ENCODE data around the gene STON2.

Gene STON2

DNA sequence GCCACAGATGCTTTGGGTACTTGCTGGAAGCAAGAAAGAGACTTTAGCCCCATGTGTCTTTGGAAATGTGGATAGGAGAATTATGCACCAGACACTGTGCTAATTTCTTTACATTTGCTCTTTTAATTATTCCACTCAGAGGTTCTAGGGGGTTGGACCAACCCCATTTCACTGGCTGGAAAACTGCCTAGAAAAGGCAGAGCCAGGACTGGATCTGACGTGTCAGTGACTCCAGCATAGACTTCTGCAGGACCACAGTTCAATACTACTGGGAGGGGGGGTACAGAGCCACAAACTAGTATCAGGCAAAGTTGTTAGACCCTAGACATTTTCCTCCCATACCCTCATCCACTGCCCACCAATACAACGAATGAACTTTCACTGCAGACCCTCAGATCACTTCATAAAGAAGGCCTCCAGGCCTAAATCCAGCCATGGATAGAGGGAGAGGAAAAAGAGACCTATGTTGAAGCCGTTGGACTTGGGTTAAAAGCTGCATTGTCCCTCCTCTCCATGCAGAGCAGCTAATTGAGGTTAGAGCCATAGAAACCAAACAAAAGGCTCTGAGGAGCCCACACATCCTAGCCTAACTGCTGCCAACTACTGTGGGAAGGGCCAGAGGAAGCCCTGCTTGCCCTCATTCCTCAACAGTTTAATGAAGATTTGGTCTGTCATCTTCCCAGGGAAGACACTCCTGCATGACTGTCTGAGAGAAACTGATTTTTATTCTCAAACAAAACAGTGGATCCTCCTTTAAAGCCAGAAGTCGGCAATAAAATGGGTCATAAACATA, 68.7 kb downstream of the STON2 start:
- peak; percentile 67 for DNase-seq (ENCODE audit: low spot score)

DNA sequence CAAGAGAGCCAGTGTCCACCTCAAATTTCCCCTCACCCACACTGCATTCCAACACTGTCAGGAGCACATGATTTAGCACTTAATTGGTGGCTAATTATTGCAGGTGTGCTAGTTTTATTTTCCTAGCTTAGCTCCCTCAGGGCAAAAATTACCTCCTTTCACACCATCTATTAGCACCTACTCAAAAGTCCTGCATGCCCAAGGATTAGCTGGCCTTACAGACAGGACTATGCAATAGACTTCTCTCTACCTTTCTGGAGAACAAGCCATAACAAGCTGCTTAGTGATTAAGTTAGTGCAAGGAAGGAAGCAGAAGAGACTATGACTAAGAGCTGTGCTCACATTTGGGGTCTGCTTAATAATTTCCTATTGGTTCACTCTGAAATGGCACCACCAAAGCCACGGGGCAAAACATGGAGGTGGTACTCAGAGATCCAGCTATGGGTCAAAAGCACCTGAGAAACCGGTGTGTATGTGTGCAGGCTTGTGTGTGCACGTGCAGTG, 69.5 kb downstream of the STON2 start:
- no peak for DNase-seq (ENCODE audit: low spot score)

DNA sequence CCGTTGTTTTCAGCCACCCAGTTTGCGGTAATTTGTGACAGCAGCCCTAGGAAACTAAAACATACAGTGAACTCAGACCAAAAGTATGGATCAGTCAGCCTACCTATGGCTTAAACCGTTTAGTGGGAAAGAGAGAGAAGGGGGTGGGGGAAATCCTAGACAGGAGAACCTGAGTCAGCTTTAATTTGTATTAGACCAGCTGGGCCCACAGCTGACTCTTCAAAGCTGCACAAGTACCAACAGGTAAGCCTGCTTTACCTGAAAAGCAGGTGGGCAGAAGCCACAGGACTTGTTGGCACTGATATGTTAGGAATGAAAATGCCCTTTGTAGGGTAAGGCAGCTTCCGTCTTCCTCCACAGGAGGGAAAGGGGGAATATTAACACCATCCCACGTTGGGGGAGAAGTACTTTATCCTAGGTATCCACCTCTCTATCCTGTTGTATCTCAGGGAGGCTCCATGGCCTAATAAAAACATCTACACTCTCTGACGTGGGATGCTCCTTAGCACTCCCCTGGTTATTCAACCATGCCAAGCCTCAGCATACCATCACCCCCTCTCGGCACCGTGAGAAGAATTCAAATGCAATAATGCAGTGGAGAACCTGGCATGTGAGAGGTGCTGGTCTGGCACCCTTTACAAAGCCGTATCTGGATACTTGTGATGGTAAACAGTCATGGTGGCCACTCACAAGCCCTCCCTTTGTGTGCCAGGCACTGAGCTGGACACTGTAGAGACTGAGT, 70.3 kb downstream of the STON2 start:
- no peak for DNase-seq (ENCODE audit: low spot score)

DNA sequence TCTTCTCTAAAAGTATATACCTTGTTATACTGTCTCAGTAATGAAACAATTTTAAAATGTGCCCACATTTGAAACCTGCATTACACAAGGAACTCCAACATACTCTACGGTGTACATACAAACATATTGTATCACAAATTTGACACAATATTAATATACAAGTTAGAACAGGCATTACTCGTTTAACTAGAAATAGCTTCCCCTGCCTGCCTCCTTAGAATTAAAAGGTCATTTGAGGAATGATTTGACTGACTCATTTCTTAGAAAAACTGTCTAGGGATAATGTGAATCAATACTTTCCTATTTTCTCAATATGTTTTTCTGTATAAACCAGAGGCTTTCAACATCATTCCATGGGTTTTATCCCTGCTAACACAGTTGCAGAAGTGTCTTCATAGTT, 73.7 kb downstream of the STON2 start:
- no peak for DNase-seq (ENCODE audit: low spot score)

DNA sequence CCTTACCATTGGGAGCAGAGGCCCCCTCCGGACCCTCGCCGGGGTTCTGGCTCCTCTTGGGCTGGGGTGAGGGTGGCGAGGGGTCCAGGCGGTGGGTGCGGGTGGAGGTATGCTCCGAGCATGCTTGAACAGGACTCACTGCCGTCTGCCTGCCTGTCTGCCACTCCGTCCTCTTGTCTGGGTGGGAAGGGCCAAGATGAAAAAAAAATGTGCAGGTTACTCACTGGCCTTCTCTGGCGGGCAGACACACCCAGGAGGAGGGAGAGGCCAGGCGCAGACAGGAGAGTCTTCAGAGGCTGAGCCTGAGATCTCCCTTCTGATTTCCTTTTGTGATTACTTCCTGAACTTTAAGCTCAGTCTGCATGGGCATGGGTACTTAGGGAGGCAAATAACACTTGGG, 76.1 kb downstream of the STON2 start:
- DNase-seq (ENCODE audit: low spot score) = no peak

DNA sequence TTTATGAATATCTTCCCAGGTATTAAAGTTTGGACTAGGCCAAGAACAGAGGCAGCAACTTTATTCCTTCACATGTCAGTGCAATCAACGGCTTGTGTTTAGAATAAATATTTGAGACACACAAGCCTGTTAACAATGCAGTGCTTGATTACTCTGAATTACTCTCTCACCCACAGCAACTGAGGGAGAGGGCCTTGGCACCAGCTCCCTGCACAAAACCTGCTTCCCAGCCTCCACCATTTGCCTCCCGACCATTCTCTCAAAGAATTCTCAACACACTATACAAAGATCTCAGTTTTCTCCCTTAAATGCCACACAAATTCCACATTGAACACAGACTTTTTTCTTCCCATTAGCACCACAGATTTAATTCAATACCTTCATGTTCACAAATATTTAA, 77.0 kb downstream of the STON2 start:
- peak; percentile 62 for DNase-seq (ENCODE audit: low spot score)

DNA sequence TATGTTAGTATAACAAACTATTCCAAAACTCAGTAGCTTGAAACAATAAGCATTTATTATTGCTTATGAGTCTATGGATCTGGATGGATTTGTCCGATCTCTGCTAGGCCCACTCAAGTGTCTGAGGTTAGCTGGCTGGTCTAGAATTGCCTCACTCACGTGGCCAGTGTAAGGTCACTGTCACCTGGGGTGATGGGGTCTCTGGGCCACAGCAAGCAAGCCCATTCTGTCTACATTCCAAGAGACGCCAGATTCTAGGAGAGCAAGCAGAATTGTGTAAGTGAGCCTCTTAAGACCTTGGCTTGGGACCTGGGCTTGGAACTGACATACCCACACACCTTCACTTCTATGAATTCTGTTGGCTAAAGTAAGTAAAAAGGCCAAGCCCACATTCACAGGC, 80.2 kb downstream of the STON2 start:
- DNase-seq (ENCODE audit: low spot score) = no peak

DNA sequence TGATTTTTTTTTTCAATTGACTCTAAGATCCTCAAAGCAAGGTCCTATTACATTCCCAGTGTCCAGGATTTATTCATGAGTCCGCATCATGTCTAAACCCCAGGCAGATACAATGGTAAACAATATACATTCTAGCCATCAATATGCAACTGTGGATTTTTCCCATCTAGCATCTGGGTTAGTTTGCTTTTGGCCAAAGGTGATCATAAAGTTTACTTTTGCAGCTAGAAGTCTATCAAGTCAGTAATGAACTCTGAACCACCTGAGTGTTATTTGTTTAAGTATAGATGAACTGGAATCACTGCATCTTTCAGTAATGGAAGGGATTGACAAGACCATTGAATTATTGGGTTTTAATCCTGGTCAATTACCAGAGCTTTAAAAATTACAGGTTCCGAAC, 80.8 kb downstream of the STON2 start:
- DNase-seq (ENCODE audit: low spot score) = no peak

DNA sequence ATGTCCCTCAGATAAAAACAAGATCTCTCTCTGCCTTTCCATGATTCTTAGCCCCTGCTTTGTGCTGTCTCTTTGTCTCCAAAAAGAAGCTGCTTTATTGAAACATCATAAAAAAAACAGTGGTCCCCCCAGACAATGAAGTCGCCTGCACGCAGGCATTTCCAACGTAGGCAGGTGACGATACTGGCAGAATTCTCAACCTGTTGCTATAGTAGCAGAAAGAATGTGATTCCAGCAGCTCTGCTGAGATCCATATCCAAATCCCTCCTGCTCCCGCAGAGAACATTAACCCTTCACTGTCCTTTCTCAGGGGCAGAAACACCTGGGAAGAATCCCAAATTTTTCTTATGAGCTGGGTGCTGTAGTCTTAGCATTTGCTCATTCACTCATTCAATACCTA, 84.8 kb downstream of the STON2 start:
- DNase-seq (ENCODE audit: low spot score) = peak; percentile 29

DNA sequence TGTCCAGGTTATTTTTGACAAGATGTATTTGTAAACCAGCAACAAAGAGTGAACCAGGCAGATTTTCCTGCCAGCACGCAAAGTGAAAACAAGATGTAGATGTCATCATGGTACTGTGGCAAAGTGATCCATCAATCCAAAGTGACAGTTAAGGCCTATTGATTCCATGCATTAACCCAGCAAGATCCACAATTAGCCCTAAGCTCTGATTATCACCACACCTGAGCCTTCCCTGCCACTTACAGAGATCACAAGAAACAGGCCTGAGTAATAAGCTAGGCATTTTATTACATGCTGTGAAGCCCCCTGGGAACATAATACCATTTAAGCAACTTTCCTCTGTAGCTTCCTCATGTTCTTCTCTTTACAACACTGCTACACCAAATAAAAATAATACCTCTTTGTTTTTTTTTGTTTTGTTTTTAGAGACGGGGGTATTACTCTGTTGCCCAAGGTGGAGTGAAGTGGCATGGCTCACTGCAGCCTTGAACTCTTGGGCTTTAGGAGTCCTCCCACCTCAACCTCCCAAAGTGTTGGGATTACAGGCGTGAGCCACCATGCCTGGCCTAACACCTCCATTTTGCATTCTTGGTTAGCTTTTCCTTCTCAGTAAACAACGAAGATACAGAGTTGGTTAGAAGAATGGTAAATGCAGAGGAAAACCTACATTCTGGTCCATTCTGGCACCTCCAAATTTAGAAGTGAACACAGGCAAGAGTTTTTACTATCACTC, 85.5 kb downstream of the STON2 start:
- DNase-seq (ENCODE audit: low spot score) = no peak

DNA sequence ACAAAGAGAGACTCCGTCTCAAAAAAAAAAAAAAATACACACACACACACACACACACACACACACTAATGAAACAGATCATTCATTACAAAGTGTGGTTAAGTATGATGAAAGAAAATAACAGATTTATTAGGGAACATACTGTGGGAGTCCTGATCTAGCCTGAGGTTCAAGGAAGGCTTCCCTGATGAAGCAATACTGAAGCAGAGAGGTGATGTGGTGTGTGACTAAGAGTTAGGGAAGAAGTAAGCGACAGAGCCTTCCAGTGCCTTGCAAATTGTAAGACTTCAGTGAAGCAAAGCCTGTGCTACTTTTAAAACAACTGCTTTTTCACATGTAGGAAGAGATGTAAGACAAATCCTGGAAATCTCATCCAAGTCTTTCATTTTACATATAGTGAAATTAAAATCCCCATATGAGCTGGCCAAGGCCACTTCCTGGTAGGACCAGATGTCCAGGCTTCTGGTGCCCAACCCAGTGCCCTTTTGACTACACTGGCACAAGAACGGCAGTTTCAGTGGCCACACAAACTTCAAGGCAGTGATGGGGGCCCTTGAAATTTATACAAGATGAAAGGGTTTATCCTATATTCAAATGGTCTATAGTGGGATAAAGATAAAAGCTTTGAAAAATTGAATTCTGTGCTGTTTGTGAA, 86.2 kb downstream of the STON2 start:
- no peak for DNase-seq (ENCODE audit: low spot score)

DNA sequence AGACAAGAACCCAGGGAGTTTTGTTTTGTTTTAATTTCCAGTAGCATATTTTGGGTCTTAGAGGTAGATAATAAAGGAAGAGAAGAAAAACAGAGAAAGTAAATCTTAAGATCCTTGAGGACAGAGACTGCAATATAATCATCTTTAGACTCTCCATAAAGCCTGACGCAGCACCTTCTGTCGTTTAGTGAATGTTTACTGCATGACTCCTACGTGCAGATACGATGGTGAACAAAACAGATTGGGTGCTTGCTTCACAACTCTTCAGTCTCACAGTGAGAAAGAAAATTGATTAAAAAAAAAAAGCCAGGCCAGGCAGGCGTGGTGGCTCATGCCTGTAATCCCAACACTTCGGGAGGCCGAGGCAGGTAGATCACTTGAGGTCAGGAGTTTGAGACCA, 86.9 kb downstream of the STON2 start:
- DNase-seq (ENCODE audit: low spot score) = peak; percentile 52

DNA sequence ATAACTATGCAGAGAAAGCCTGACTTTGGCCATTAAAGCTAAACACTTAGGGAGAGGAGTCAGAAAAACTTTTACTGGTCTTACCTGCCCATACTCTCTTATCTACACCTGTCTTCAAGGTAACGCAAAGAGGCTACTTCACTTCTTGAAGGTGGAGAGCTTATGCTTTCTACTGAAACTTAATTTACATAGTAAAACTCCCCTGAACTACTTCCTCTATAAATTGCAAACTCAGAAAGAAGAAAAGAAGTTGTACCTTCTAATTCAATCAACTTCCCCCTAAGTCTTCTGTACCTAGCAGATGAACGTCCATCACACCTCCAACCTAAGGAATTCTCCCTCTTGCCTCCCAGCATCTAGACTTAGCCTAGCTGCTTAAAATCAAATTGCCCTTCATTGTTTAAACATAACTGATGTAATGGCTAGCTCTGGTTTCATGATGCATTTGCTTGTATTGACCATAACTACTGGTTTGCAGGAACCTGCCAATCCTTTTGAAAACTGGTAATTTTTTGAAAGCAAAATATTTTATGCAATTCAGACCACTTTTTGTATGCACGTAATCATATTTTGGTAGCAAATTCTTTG, 87.7 kb downstream of the STON2 start:
- no peak for DNase-seq (ENCODE audit: low spot score)

DNA sequence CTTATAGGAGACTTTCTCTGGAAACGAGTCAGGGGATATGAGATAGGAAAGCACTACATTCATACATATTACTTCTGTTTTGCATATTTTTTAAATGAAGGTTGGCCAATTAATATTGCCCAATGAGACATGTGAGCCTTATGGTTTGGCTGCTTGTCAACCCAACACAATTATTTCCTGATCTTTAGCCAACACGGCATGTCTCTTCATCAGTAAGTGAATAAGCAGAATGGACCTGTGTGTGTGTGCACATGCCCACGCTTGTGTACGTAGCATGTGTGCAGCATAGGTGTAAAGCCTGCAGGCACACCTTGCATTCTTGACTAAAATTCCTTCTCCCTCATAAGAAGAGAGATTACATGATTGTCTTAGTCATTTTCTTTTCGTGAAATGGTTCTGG, 88.3 kb downstream of the STON2 start:
- DNase-seq (ENCODE audit: low spot score) = peak; percentile 27

DNA sequence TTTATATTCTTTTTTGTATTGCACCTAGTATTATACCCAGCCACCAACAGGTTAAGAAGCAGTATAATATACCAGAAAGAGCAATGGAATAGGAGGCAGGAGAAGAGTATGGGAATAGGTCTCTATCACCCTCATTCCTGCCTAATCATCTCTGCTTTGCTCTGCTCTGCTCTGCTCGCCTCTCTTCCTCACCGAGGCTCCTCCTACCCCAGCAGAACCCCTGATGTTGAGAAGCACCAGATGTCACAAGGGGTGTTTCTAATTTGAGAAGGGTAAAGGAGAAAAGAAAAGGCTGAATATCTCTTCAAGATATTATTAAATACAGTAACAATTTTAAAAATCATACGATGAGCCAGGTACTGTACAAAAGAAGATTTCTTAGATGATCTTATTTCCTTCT, 89.0 kb downstream of the STON2 start:
- DNase-seq (ENCODE audit: low spot score) = no peak

DNA sequence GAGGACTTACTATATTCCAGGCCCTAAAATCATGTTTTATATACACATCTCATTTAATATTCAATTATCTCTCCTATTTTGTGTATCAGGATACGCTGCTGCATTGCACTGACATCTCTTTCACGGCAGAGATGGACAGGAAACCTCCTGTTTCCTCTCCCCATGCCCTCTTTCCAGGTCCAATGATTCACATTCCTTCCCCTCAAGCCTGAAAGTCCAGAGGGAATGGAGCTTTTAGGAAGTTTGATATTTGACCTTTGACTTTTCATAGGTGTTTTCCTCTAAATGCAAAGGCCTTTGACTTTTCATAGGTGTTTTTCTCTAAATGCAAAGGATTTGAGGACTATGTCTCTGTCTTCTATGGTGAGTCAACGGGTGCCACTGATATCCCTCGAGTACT, 89.5 kb downstream of the STON2 start:
- DNase-seq (ENCODE audit: low spot score) = no peak

DNA sequence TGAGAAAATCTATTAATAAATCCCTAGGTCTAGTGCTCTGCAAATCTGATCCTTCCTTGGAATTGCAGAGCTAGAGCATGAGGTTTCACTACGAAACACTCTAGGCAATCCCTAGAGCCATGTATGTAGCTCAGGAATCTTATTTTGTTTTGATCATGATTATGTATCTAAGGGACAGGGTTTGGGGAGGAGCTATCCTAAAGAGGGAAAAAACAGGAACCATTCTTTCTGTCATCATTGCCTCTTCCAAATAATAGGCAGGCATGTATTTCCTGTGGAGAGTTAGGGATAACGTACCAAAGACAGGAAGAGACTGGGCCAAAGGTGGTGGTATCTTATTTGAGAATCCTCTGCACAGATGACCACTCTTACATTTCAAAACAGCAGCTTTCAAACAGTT, 90.6 kb downstream of the STON2 start:
- no peak for DNase-seq (ENCODE audit: low spot score)

DNA sequence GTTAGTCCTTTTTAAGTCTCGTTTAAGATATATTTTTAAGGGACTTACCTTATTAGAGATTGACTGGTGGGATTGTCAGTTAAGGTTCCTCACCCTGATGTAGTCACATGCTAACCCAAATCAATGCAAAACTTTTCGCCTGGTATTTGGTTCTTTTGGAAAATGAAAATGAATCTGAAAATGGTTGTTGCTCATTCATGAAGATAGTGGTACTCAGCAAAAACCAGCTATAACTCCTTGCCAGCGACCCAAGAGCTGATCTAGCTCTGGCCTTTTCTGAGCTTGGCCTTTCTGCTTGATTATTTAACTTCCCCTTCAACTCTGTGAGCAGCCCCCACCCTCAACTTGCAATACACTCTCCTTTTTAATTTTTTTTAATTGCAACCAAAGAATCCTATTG, 94.4 kb downstream of the STON2 start:
- no peak for DNase-seq (ENCODE audit: low spot score)

DNA sequence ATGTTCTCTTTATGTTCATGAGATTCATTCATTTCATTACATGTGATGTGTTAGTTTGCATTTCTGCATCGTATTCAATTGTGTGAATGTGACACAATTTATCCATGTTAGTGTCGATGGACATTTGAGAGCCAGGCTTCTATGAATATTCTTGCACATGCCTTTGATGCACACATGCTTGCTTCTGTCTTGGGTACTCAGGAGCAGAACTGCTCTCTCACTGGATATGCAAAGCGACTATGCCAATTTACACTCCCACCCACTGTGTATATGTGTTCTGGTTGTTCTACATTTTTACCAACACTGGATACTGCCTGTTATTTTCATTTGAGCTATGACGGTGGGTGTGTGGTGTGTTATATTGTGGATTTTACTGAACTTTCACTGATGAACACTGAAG, 95.1 kb downstream of the STON2 start:
- no peak for DNase-seq (ENCODE audit: low spot score)

DNA sequence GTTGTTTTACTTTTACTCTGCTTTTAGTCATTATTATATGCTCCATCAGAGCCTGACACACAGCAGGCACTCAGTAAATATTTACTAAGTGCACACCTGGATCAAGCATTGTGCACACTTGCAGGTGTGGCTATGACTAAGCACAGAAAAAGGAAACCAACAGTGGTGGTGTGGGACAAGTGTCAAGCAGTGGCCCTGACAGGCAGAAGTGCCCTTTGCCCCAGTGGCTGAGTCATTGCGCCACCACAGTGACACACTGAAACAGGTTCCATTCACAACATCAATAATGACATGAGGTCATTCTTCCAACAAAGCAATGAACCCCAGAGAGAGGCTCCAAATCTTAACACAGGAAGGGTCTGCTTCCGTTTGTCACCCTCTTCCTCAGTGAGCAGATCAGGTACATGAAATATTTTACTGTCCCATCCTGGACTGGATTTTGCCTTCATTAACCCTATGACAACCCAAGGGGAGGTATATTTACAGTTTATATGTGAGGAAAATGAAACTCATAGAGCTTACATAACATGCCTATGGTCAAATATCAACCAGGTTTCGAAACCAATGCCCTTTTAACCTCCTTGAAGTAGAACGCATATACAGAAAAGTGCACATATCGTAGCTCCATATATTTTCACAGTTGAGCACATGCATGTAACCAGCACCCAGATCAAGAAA, 96.7 kb downstream of the STON2 start:
- DNase-seq (ENCODE audit: low spot score) = no peak

DNA sequence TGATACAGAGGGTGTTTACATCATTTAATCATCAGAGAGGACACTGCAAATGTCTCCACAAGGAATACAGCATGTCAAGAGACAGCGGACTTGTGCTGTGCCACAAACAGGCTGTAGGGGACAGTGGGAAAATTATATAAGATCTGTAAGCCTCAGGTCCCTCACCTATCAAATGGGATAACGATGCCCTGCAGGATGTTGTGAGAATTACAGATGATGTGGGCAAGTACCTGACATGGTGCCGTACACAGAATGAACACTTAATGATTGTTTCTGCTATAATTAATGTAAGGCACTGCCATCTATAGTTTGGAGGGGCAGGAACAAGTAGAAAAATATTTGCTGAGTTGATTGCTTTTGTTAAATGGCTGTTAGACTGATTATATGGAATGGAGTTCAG, 97.5 kb downstream of the STON2 start:
- DNase-seq (ENCODE audit: low spot score) = no peak
